SK-N-SH treated with all-trans-retinoic acid at 6 μM for 48 hours (cell line): Measurements from ENCODE around the gene FGG.
"Not testable (repeated sequence)": the region's sequence is repeated elsewhere in the genome, so short reads cannot be mapped to it uniquely, and the experiment has no call there.

Source experiments
- ATAC-seq: fragments of 200-7000 bp; cut with Tn5 transposase; 3 replicates; pipeline ENCODE4 v1.9.1; 2020; ENCODE audit warnings: mild to moderate bottlenecking, moderate library complexity
- ARNTL ChIP-seq: fragments of 450-650 bp; formaldehyde crosslinking; IDR thresholded peaks from 2 replicates; pipeline ENCODE4 v1.5.0; 2020; ENCODE audit warnings: low read depth, mild to moderate bottlenecking, moderate library complexity, borderline replicate concordance
- BACH2 ChIP-seq: fragments of 250-450 bp; sonication (Bioruptor Pico); IDR thresholded peaks from 2 replicates; pipeline ENCODE4 v1.9.0; 2021; ENCODE audit warnings: mild to moderate bottlenecking, borderline replicate concordance
- CREB5 ChIP-seq: fragments of 250-450 bp; sonication (Bioruptor Pico); IDR thresholded peaks from 2 replicates; pipeline ENCODE4 v1.5.1; 2020; ENCODE audit warnings: low read depth, mild to moderate bottlenecking, moderate library complexity
- CSDC2 ChIP-seq: fragments of 250-450 bp; sonication (Bioruptor Pico); IDR thresholded peaks from 2 replicates; pipeline ENCODE4 v1.5.0; 2020; ENCODE audit warnings: mild to moderate bottlenecking, moderate library complexity
- CSRNP3 ChIP-seq: fragments of 250-450 bp; sonication (Bioruptor Pico); IDR thresholded peaks from 2 replicates; pipeline ENCODE4 v1.5.1; 2021; ENCODE audit warnings: mild to moderate bottlenecking, moderate library complexity
- GLIS3 ChIP-seq: fragments of 250-450 bp; sonication (Bioruptor Pico); IDR thresholded peaks from 2 replicates; pipeline ENCODE4 v1.5.0; 2020; ENCODE audit warnings: mild to moderate bottlenecking, moderate library complexity
- ISL1 ChIP-seq: fragments of 250-450 bp; sonication (Bioruptor Pico); IDR thresholded peaks from 2 replicates; pipeline ENCODE4 v2.1.2; 2022; ENCODE audit warnings: mild to moderate bottlenecking, moderate library complexity
- OSR1 ChIP-seq: fragments of 250-450 bp; sonication (Bioruptor Pico); IDR thresholded peaks from 2 replicates; pipeline ENCODE4 v1.8.0; 2022; ENCODE audit warnings: moderate library complexity, mild to moderate bottlenecking, inconsistent platforms
- PATZ1 ChIP-seq: fragments of 250-450 bp; sonication (Bioruptor Pico); IDR thresholded peaks from 2 replicates; pipeline ENCODE4 v1.8.0; 2020; ENCODE audit warnings: mild to moderate bottlenecking, moderate library complexity, borderline replicate concordance
- POU6F1 ChIP-seq: fragments of 250-450 bp; sonication (Bioruptor Pico); IDR thresholded peaks from 2 replicates; pipeline ENCODE4 v1.8.0; 2021; ENCODE audit warnings: low read depth, mild to moderate bottlenecking, moderate library complexity, borderline replicate concordance
- RARB ChIP-seq: fragments of 250-450 bp; sonication (Bioruptor Pico); IDR thresholded peaks from 2 replicates; pipeline ENCODE4 v1.8.0; 2021; ENCODE audit warnings: mild to moderate bottlenecking, moderate library complexity
- SNAI2 ChIP-seq: fragments of 250-450 bp; sonication (Bioruptor Pico); IDR thresholded peaks from 2 replicates; pipeline ENCODE4 v1.5.0; 2020; ENCODE audit warnings: mild to moderate bottlenecking, moderate library complexity
- TCF4 ChIP-seq: fragments of 250-450 bp; sonication (Bioruptor Pico); IDR thresholded peaks from 2 replicates; pipeline ENCODE4 v1.8.0; 2021; ENCODE audit warnings: mild to moderate bottlenecking, moderate library complexity, borderline replicate concordance
- TOX ChIP-seq: fragments of 250-450 bp; sonication (Bioruptor Pico); IDR thresholded peaks from 2 replicates; pipeline ENCODE4 v1.8.0; 2021; ENCODE audit warnings: mild to moderate bottlenecking, moderate library complexity, borderline replicate concordance
- TSHZ2 ChIP-seq: fragments of 250-450 bp; sonication (Bioruptor Pico); IDR thresholded peaks from 2 replicates; pipeline ENCODE4 v1.5.0; 2020; ENCODE audit warnings: mild to moderate bottlenecking, moderate library complexity
- ZC3H10 ChIP-seq: fragments of 250-450 bp; sonication (Bioruptor Pico); IDR thresholded peaks from 2 replicates; pipeline ENCODE4 v1.5.1; 2021; ENCODE audit warnings: mild to moderate bottlenecking, moderate library complexity
- ZFP3 ChIP-seq: fragments of 250-450 bp; sonication (Bioruptor Pico); IDR thresholded peaks from 2 replicates; pipeline ENCODE4 v1.5.0; 2020; ENCODE audit warnings: mild to moderate bottlenecking, moderate library complexity
- ZFP30 ChIP-seq: fragments of 450-650 bp; formaldehyde crosslinking; IDR thresholded peaks from 2 replicates; pipeline ENCODE4 v1.5.0; 2022; ENCODE audit warnings: mild to moderate bottlenecking, moderate library complexity
- ZNF565 ChIP-seq: fragments of 450-650 bp; formaldehyde crosslinking; conservative IDR thresholded peaks from 2 replicates; pipeline ENCODE4 v1.5.0; 2020; ENCODE audit warnings: low read depth, mild to moderate bottlenecking, moderate library complexity
- ZNF70 ChIP-seq: fragments of 450-650 bp; formaldehyde crosslinking; IDR thresholded peaks from 2 replicates; pipeline ENCODE4 v1.5.0; 2020; ENCODE audit warnings: mild to moderate bottlenecking, moderate library complexity
- ZNF8 ChIP-seq: fragments of 450-650 bp; formaldehyde crosslinking; IDR thresholded peaks from 2 replicates; pipeline ENCODE4 v1.5.0; 2020; ENCODE audit warnings: mild to moderate bottlenecking, moderate library complexity

Gene FGG

DNA sequence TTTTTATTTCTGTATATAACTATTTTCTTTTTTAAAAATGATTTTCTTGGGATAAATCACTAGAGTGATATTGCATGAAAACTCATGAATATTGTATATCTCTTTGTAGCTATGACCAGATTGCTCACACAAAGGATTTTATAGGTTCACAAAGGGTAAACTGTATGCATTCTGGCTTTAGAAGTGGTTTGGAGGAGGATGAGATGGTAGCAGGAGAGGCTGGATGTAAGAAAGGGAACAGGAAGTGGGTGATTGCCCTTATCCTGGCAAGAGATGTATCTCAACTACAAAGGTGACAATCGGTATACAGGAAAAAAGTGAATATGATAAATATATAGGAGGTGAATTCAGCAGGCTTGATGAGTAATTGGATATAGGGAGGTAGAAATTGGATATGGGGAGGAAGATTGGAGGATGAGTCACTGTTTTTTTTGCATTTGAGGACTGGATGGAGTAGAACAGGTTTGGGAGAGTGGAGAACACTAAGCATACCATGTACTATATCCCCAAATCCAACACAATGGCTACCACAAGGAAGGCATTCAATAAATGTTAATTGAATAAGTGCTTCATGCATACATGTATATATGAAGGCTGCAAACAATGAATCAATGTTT is 9.9 kb downstream of the FGG start:
- TF ChIP-seq BACH2 (CRISPR knock-in tag) = no peak
- TF ChIP-seq GLIS3 (CRISPR knock-in tag) = no peak
- TF ChIP-seq ISL1 (CRISPR knock-in tag) = no peak
- TF ChIP-seq ARNTL (CRISPR knock-in tag) = no peak
- ATAC-seq = no peak

- ATAC-seq = no peak
- TF ChIP-seq ZNF8 (no peak), ZNF565 (no peak), ISL1 (CRISPR knock-in tag) (no peak), TCF4 (CRISPR knock-in tag) (no peak)
- TF ChIP-seq, all 23 proteins: peak for 0
Measured at GRCh38 chr4:154597798-154598774, 14.4 kb downstream of the FGG start.

DNA sequence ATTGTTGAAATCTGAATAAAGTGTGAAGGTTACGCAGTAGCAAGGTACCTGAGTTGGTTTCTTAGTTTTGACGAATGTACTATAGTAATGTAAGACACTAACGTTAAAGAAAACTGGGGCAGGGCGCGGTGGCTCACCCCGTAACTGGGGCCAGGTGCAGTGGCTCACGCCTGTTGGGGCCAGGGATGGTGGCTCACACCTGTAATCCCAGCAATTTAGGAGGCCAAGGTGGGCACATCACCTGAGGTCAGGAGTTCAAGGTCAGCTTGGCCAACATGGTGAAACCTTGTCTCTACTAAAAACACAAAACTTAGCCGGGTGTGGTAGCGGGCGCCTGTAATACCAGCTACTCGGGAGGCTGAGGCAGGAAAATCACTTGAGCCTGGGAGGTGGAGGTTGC is 15.2 kb downstream of the FGG start:
- ATAC-seq = not testable (repeated sequence)

DNA sequence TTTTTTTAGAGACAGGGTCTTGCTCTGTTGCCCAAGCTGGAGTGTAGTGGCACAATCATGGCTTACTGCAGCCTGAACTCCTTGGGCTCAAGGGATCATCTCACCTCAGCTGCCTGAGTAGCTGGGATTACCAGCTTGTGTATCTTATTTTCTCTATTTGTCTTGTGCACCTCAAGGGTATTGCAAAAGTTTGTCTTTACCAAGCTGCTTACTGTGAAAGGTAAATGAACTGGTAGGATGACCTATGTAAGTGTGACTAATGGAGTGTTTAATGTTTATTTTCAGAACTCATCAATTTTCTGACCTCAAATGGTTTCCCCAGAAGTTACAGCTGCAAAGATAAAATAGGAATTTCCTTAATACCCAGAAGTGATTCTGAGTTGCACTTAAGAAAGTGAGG is 16.6 kb downstream of the FGG start:
- no peak for TF ChIP-seq RARB (CRISPR knock-in tag)
- TF ChIP-seq SNAI2 (CRISPR knock-in tag) = no peak
- TF ChIP-seq OSR1 (CRISPR knock-in tag) = no peak
- TF ChIP-seq GLIS3 (CRISPR knock-in tag) = no peak
- no peak for TF ChIP-seq TSHZ2
- no peak for TF ChIP-seq CSDC2
- TF ChIP-seq CSRNP3 (CRISPR knock-in tag) = no peak
- no peak for TF ChIP-seq ZNF565
- TF ChIP-seq TOX = no peak
- TF ChIP-seq ZFP30 (CRISPR knock-in tag) = no peak
- no peak for TF ChIP-seq CREB5 (CRISPR knock-in tag)
- TF ChIP-seq ISL1 (CRISPR knock-in tag) = no peak
- no peak for TF ChIP-seq ZNF8
- TF ChIP-seq ZNF70 (CRISPR knock-in tag) = no peak
- no peak for TF ChIP-seq PATZ1
- TF ChIP-seq TCF4 (CRISPR knock-in tag) = no peak
- TF ChIP-seq ZC3H10 = no peak
- TF ChIP-seq ZFP3 (CRISPR knock-in tag) = no peak
- no peak for TF ChIP-seq ARNTL (CRISPR knock-in tag)
- TF ChIP-seq POU6F1 (CRISPR knock-in tag) = no peak
- ATAC-seq = no peak

DNA sequence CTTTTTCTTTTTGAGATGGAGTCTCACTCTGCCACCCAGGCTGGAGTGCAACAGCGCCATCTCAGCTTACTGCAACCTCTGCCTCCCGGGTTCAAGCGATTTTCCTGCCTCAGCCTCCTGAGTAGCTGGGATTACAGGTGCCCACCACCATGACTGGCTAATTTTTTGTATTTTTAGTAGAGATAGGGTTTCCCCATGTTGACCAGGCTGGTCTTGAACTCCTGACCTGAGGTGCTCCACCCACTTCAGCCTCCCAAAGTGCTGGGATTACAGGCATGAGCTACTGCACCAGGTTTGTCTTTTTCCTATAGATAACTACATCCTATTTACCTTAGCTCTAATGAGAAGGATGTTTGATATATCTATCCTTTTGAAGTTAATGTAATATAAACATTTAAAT is 18.1 kb downstream of the FGG start:
- not testable (repeated sequence) for ATAC-seq
